ENCODE measurements around the gene GAREM2.

The GAREM2 gene

DNA sequence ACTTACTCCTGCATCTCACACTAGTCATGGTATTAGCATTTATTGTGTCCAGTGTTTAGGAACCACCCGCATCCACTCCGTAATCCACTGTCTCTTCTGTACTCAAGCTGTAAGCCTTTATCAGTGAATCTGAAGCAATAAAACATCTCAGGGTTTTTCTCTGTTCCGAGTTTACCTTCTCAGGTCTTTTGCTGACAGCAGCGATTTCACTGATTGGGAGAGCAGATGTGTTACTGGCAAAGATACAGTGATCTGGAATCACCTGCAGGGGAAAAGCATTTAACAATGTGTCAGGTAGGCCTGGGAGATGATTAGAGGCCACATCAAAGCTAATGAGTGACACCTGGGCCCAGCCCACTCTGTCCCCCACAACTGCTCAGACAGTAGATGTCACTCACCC lies 24.6 kb downstream of the GAREM2 start:
- ChIA-PET POLR2A (no interaction called here), CTCF (no interaction called here)
- Histone ChIP-seq H3K4me1 (ENCODE audit: control insufficient read depth, insufficient read depth, low read length) (0 out of 2 replicates have a peak, but pooled peaks cover 3% of the 10 kb centered on the region), H3K36me3 (ENCODE audit: control insufficient read depth in 2 of 2, insufficient read depth in 1 of 2, low read length in 2 of 2) (peaks cover 17 to 89% of the 10 kb centered on the region in 2 experiments), H3K27ac (ENCODE audit: extremely low read depth, low read depth, low read length) (no peak overlapping the region), H3K9me3 (ENCODE audit: control insufficient read depth, insufficient read depth, low read depth, low read length) (no peaks in the 10 kb centered on the region), H3K4me3 (ENCODE audit: low read depth, low read length) (no peak overlapping the region)
- no peak for TF ChIP-seq ZNF747 (tag by site-specific recombination; IDR thresholded peaks at IDR 0.05)
- TF ChIP-seq ZBTB8A (tag by site-specific recombination; IDR thresholded peaks at IDR 0.05), result no peak
- TF ChIP-seq ZNF658 (tag by site-specific recombination; IDR thresholded peaks at IDR 0.05), result no peak
- 0 out of 2 replicates have a peak, but pooled peaks have one; percentile 12 for TF ChIP-seq ZBTB17 (tag by site-specific recombination; IDR thresholded peaks at IDR 0.05)
- TF ChIP-seq ZSCAN23 (tag by site-specific recombination; IDR thresholded peaks at IDR 0.05), result no peak

DNA sequence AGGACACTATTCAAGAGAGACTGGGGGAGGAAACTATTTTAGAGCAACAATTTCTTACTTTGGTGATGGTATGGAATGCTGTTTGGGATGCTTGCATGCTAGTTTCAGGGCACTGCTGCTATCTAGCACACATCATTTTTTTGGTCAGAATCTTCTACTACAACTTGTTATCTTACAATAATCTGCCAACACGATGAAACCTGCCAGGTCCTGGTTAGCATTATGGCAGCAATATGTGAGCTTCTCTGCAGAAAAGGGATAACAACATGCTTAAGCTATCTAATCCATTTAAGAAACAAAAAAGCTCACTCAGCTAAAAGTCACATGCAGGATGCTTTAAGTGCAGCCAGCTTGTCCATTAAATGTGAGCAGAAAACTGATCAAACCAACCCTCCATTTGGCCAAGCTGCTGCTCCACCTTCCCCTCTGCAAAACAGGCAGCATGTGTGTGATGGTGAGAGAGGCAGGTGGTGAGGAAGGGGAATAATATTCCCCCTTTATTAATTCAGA lies 30.1 kb downstream of the GAREM2 start:
- H3K4me1 ChIP-seq (ENCODE audit: control insufficient read depth, insufficient read depth, low read length), result no peaks in the 10 kb centered on the region
- no peak overlapping the region for H3K4me3 ChIP-seq (ENCODE audit: low read depth, low read length)
- ChIA-PET CTCF (no interaction called here), POLR2A (no interaction called here)
- TF ChIP-seq, protein P1, sequence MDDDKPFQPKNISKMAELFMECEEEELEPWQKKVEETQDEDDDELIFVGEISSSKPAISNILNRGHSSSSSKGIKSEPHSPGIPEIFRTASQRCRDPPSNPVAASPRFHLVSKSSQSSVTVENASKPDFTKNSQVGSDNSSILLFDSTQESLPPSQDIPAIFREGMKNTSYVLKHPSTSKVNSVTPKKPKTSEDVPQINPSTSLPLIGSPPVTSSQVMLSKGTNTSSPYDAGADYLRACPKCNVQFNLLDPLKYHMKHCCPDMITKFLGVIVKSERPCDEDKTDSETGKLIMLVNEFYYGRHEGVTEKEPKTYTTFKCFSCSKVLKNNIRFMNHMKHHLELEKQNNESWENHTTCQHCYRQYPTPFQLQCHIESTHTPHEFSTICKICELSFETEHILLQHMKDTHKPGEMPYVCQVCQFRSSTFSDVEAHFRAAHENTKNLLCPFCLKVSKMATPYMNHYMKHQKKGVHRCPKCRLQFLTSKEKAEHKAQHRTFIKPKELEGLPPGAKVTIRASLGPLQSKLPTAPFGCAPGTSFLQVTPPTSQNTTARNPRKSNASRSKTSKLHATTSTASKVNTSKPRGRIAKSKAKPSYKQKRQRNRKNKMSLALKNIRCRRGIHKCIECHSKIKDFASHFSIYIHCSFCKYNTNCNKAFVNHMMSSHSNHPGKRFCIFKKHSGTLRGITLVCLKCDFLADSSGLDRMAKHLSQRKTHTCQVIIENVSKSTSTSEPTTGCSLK (tag by site-specific recombination; IDR thresholded peaks at IDR 0.05), result no peak
- TF ChIP-seq, protein P2, sequence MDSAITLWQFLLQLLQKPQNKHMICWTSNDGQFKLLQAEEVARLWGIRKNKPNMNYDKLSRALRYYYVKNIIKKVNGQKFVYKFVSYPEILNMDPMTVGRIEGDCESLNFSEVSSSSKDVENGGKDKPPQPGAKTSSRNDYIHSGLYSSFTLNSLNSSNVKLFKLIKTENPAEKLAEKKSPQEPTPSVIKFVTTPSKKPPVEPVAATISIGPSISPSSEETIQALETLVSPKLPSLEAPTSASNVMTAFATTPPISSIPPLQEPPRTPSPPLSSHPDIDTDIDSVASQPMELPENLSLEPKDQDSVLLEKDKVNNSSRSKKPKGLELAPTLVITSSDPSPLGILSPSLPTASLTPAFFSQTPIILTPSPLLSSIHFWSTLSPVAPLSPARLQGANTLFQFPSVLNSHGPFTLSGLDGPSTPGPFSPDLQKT (IDR thresholded peaks at IDR 0.05; ENCODE audit: borderline replicate concordance, low read depth, low read length), result no peak
- TF ChIP-seq YY2 (tag by site-specific recombination; IDR thresholded peaks at IDR 0.05) (no peak), ZNF549 (tag by site-specific recombination; IDR thresholded peaks at IDR 0.05) (no peak), RBAK (tag by site-specific recombination; IDR thresholded peaks at IDR 0.05) (no peak), ZNF394 (tag by site-specific recombination; IDR thresholded peaks at IDR 0.05; ENCODE audit: borderline replicate concordance) (no peak), ZNF837 (tag by site-specific recombination; IDR thresholded peaks at IDR 0.05) (no peak), FEZF1 (tag by site-specific recombination; IDR thresholded peaks at IDR 0.05) (no peak), ZNF768 (tag by site-specific recombination; IDR thresholded peaks at IDR 0.05) (no peak), ZFP69B (tag by site-specific recombination; IDR thresholded peaks at IDR 0.05) (no peak)
- TF ChIP-seq, protein P3, sequence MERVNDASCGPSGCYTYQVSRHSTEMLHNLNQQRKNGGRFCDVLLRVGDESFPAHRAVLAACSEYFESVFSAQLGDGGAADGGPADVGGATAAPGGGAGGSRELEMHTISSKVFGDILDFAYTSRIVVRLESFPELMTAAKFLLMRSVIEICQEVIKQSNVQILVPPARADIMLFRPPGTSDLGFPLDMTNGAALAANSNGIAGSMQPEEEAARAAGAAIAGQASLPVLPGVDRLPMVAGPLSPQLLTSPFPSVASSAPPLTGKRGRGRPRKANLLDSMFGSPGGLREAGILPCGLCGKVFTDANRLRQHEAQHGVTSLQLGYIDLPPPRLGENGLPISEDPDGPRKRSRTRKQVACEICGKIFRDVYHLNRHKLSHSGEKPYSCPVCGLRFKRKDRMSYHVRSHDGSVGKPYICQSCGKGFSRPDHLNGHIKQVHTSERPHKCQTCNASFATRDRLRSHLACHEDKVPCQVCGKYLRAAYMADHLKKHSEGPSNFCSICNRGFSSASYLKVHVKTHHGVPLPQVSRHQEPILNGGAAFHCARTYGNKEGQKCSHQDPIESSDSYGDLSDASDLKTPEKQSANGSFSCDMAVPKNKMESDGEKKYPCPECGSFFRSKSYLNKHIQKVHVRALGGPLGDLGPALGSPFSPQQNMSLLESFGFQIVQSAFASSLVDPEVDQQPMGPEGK (tag by site-specific recombination; IDR thresholded peaks at IDR 0.05), result no peak
- H3K36me3 ChIP-seq (ENCODE audit: control insufficient read depth in 2 of 2, insufficient read depth in 1 of 2, low read length in 2 of 2), result peaks cover 28 to 63% of the 10 kb centered on the region in 2 experiments
- H3K27ac ChIP-seq (ENCODE audit: extremely low read depth, low read depth, low read length), result no peak overlapping the region
- H3K9me3 ChIP-seq (ENCODE audit: control insufficient read depth, insufficient read depth, low read depth, low read length), result no peaks in the 10 kb centered on the region

DNA sequence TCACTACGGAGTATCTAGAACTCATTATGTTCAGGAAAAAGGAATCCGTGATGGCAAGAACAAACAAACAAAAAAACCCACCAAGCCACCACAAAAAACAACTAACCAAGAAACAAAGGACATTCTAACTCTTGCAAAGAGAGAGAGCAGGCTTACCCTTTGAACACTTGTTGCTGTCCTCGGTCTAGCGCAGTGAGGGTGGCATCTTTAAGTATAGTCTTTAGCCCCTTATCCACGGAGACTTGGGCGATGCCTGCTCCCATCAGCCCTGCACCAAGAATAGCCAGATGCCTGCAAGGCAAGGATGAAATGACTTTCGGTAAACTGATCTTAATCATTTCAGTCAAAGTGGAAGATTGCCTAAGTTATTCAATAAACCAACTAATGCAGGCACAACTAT lies 31.0 kb downstream of the GAREM2 start:
- H3K27ac ChIP-seq (ENCODE audit: extremely low read depth, low read depth, low read length), result no peak overlapping the region
- TF ChIP-seq SCRT2 (tag by site-specific recombination; IDR thresholded peaks at IDR 0.05) (peak; percentile 52), ZNF843 (tag by site-specific recombination; IDR thresholded peaks at IDR 0.05) (no peak), ZFP41 (tag by site-specific recombination; IDR thresholded peaks at IDR 0.05; ENCODE audit: borderline replicate concordance) (no peak)
- TF ChIP-seq, protein P4, sequence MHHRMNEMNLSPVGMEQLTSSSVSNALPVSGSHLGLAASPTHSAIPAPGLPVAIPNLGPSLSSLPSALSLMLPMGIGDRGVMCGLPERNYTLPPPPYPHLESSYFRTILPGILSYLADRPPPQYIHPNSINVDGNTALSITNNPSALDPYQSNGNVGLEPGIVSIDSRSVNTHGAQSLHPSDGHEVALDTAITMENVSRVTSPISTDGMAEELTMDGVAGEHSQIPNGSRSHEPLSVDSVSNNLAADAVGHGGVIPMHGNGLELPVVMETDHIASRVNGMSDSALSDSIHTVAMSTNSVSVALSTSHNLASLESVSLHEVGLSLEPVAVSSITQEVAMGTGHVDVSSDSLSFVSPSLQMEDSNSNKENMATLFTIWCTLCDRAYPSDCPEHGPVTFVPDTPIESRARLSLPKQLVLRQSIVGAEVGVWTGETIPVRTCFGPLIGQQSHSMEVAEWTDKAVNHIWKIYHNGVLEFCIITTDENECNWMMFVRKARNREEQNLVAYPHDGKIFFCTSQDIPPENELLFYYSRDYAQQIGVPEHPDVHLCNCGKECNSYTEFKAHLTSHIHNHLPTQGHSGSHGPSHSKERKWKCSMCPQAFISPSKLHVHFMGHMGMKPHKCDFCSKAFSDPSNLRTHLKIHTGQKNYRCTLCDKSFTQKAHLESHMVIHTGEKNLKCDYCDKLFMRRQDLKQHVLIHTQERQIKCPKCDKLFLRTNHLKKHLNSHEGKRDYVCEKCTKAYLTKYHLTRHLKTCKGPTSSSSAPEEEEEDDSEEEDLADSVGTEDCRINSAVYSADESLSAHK (tag by site-specific recombination; IDR thresholded peaks at IDR 0.05), result no peak
- CTCF ChIA-PET, result no interaction called here
- no peaks in the 10 kb centered on the region for H3K4me1 ChIP-seq (ENCODE audit: control insufficient read depth, insufficient read depth, low read length)
- H3K4me3 ChIP-seq (ENCODE audit: low read depth, low read length), result no peak overlapping the region
- no peaks in the 10 kb centered on the region for H3K9me3 ChIP-seq (ENCODE audit: control insufficient read depth, insufficient read depth, low read depth, low read length)
- peaks cover 28 to 66% of the 10 kb centered on the region in 2 experiments for H3K36me3 ChIP-seq (ENCODE audit: control insufficient read depth in 2 of 2, insufficient read depth in 1 of 2, low read length in 2 of 2)
- POLR2A ChIA-PET, result no interaction called here
